Osteoblast (primary cell): ENCODE results near the gene RNF151. TPM values are rescaled to one million over a fixed set of nuclear protein-coding genes. Genes with fewer than 3 reads are reported as not detected.

Experiments
- DNase-seq: peaks from one replicate; pipeline ENCODE4 v3.0.0; 2011; ENCODE audit warnings: low spot score, mixed read lengths; ENCODE audit not compliant: insufficient read length; ENCODE audit errors: missing footprints
- H2AFZ ChIP-seq: 2 replicates; pipeline ENCODE4 v1.6.0; 2011; ENCODE audit warnings: mild to moderate bottlenecking, low read length
- H3K27ac ChIP-seq: 2 replicates; pipeline ENCODE4 v1.5.1; 2011; ENCODE audit warnings: mild to moderate bottlenecking, low read depth, low read length, moderate library complexity
- H3K27me3 ChIP-seq: 2 replicates; pipeline ENCODE4 v1.6.0; 2012; ENCODE audit warnings: mild to moderate bottlenecking, control low read depth, inconsistent platforms, low read length, moderate library complexity; ENCODE audit not compliant: insufficient read depth
- H3K36me3 ChIP-seq: 2 replicates; pipeline ENCODE4 v1.5.1; 2011; ENCODE audit warnings: mild to moderate bottlenecking, low read length, control low read depth, moderate library complexity; ENCODE audit not compliant: insufficient read depth
- H3K4me1 ChIP-seq: 2 replicates; pipeline ENCODE4 v1.5.1; 2011; ENCODE audit warnings: mild to moderate bottlenecking, low read length, control low read depth, moderate library complexity; ENCODE audit not compliant: insufficient read depth
- H3K4me2 ChIP-seq: 2 replicates; pipeline ENCODE4 v1.6.0; 2011; ENCODE audit warnings: mild to moderate bottlenecking, low read length; ENCODE audit not compliant: insufficient read depth
- H3K4me3 ChIP-seq: fragments of 200-600 bp; sonication (generic); 3 replicates; pipeline ENCODE4 v1.5.1; 2012; ENCODE audit warnings: mild to moderate bottlenecking, low read length, inconsistent platforms; ENCODE audit not compliant: insufficient read depth
- H3K79me2 ChIP-seq: 2 replicates; pipeline ENCODE4 v1.6.0; 2012; ENCODE audit warnings: mild to moderate bottlenecking, low read length, control low read depth, inconsistent platforms; ENCODE audit not compliant: insufficient read depth
- H3K9me3 ChIP-seq: 2 replicates; pipeline ENCODE4 v1.5.1; 2011; ENCODE audit warnings: low read depth, low read length, control low read depth
- H4K20me1 ChIP-seq: 2 replicates; pipeline ENCODE4 v1.6.0; 2012; ENCODE audit warnings: mild to moderate bottlenecking, low read length, control low read depth; ENCODE audit not compliant: insufficient read depth
- total RNA-seq: library from RNA; depleted of rRNA; stranded (reverse); fragments of >200 nt; gene quantifications from 2 replicates; pipeline ENCODE4 v1.2.3, GENCODE V29; 2012
- TF ChIP-seq, protein P1 (sequence below): IDR thresholded peaks from 2 replicates; pipeline ENCODE4 v1.5.1; 2011; ENCODE audit warnings: mild to moderate bottlenecking, low read depth, low read length, moderate library complexity; ENCODE audit errors: extremely low read depth

The RNF151 gene
- total RNA-seq, 1 donor: 0.36 TPM

DNA sequence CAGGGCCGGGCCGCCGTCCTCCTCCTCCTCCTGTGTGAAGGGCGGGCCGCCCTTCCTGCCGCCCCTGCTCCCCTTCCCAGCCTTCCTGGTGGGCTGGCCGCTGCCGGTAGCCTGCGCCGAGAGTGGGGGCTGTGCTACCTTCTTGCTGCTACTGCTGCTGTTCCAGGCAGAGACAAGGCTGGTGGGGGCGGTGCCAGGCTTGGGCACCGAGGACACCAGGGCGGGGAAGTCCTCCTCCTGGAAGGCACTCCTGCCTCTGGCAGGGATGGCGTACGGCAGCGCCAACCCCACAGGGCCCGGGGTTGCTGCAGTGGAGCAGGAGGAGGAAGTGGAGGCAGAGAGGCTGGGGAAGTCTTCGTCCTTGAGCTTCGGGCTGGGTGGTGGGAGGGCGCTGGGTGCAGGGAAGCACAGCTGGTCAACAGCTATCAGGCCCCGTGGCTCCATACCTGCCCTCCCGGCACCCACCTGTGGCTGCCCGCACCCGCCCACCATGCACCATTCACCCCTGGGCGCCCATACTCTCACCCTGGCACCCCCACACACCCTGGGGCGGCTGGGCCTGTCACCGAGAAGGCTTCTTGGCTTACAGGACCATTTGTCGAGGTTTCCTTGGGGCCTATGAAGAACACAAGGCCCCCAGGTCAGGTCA lies 33.3 kb downstream of the RNF151 start:
- Histone ChIP-seq H3K27ac (no peak overlapping the region), H3K4me1 (peaks cover 6% of the 10 kb centered on the region), H3K4me2 (no peak overlapping the region), H4K20me1 (peaks cover 32% of the 10 kb centered on the region), H2AFZ (no peak overlapping the region), H3K9me3 (no peaks in the 10 kb centered on the region), H3K27me3 (no peaks in the 10 kb centered on the region), H3K4me3 (no peak overlapping the region), H3K36me3 (peaks cover 53% of the 10 kb centered on the region), H3K79me2 (peaks cover 40% of the 10 kb centered on the region)
- TF ChIP-seq, protein P1, sequence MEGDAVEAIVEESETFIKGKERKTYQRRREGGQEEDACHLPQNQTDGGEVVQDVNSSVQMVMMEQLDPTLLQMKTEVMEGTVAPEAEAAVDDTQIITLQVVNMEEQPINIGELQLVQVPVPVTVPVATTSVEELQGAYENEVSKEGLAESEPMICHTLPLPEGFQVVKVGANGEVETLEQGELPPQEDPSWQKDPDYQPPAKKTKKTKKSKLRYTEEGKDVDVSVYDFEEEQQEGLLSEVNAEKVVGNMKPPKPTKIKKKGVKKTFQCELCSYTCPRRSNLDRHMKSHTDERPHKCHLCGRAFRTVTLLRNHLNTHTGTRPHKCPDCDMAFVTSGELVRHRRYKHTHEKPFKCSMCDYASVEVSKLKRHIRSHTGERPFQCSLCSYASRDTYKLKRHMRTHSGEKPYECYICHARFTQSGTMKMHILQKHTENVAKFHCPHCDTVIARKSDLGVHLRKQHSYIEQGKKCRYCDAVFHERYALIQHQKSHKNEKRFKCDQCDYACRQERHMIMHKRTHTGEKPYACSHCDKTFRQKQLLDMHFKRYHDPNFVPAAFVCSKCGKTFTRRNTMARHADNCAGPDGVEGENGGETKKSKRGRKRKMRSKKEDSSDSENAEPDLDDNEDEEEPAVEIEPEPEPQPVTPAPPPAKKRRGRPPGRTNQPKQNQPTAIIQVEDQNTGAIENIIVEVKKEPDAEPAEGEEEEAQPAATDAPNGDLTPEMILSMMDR: no peak
- DNase-seq: no peak

DNA sequence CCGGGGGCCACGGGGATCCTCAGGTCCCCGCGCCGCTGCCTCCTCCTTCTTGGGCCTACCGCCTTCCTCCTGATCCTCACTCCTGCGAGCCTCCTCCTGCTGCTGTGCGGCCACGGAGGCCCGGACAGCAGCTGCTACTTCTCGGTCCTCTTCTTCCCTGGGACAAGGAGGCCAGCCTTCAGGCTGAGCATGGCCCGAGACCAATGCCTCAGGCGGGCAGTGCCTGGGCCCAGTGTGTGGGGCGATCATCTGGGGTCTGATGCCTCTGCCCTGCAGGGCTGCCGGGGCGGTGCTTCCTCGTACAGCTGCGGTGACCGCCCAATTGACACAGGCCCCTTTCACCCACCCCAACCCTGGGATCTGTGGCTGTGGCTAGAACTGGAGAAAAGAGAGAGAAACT lies 34.4 kb downstream of the RNF151 start:
- Histone ChIP-seq H3K36me3 (peaks cover 53% of the 10 kb centered on the region), H4K20me1 (peaks cover 42% of the 10 kb centered on the region), H3K27me3 (no peaks in the 10 kb centered on the region), H3K4me3 (no peak overlapping the region), H3K79me2 (peaks cover 50% of the 10 kb centered on the region), H3K9me3 (no peaks in the 10 kb centered on the region), H3K27ac (no peak overlapping the region), H3K4me1 (peaks cover 6% of the 10 kb centered on the region), H2AFZ (no peak overlapping the region), H3K4me2 (no peak overlapping the region)
- DNase-seq: no peak
- TF ChIP-seq, protein P1: no peak

DNA sequence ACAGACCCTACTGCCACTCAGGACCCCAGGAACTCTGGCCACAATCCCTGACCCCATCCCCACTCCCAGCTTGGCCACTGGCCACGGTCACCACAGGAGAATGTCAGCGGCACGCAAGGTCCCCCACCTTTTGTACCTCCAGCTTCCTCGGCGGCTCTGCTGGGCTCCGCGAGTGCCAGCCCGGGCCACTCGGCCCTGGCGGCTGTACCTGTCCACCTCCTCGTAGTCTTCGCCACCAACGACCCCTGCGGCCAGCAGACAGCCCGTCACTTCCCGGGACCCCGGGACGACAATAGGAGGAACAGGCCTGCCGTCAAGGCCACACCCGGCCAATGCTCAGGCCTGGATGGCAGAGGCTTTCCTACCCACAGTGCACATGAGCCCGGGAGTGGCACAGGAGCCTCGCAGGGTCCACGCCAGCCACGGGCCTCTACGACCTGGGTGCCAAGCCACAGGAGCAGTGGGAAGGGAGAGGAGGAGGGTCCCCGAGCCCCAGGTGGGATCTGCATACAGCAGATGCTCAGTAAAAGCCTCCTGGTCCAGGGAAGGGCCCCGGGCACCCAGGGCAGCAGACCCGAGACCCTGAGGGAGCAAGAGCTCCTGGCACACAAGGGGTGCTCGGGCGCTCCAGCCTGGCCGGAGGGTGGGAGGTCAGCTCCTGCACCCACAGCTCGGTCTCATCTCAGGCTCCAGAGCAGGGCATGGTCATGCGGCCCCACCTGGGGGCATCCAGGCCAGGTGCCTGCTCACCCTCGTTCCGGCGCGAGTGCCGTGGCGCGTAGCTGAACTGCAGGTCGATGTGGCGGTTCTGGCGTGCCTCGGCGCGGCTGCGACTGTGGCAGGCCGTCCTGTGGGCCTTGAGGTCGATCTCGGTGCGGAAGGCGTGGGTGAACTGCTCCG lies 35.0 kb downstream of the RNF151 start:
- peaks cover 57% of the 10 kb centered on the region for H3K79me2 ChIP-seq
- H3K36me3 ChIP-seq: peaks cover 52% of the 10 kb centered on the region

More for the DNA sequence above, 35.0 kb downstream of the RNF151 start:
- H3K4me1 ChIP-seq: peaks cover 6% of the 10 kb centered on the region
- no peaks in the 10 kb centered on the region for H3K9me3 ChIP-seq
- DNase-seq: no peak
- H3K4me2 ChIP-seq: no peak overlapping the region
- TF ChIP-seq, protein P1: no peak
- H3K27ac ChIP-seq: no peak overlapping the region
- H3K27me3 ChIP-seq: no peaks in the 10 kb centered on the region
- no peak overlapping the region for H2AFZ ChIP-seq
- H4K20me1 ChIP-seq: peaks cover 48% of the 10 kb centered on the region
- no peak overlapping the region for H3K4me3 ChIP-seq
